Memory B cell (primary cell): Measurements from ENCODE around the gene LRMDA.

Experiments used
- ATAC-seq: fragments of 150-1000 bp; cut with Tn5 transposase; 2 replicates; pipeline ENCODE4 v1.10.0; 2021; ENCODE audit warnings: low read depth, mild to moderate bottlenecking, moderate library complexity
- DNase-seq, 2 donors: peaks; one replicate each; pipeline ENCODE4 v3.0.0; 2022; ENCODE audit warnings: low spot score in 2 of 2
- H3K27ac Mint-ChIP-seq: one replicate; pipeline ENCODE4 v1.8.0; 2022; ENCODE audit warnings: mild to moderate bottlenecking, moderate library complexity, mixed read lengths
- H3K27me3 Mint-ChIP-seq: one replicate; pipeline ENCODE4 v1.8.0; 2022; ENCODE audit warnings: mixed read lengths
- H3K36me3 Mint-ChIP-seq: one replicate; pipeline ENCODE4 v1.8.0; 2022; ENCODE audit warnings: mild to moderate bottlenecking, mixed read lengths
- H3K4me1 Mint-ChIP-seq: one replicate; pipeline ENCODE4 v1.8.0; 2022; ENCODE audit warnings: mixed read lengths
- H3K4me3 Mint-ChIP-seq: one replicate; pipeline ENCODE4 v1.8.0; 2022; ENCODE audit warnings: mild to moderate bottlenecking, moderate library complexity, mixed read lengths
- H3K9me3 Mint-ChIP-seq: one replicate; pipeline ENCODE4 v1.8.0; 2022; ENCODE audit warnings: mixed read lengths

Gene LRMDA

GRCh38 chr10:76341740-76342139 is 910.3 kb downstream of the LRMDA start:
- Mint-ChIP-seq H3K4me3 (no peak overlapping the region), H3K9me3 (no peaks in the 10 kb centered on the region), H3K36me3 (no peaks in the 10 kb centered on the region), H3K27me3 (no peaks in the 10 kb centered on the region), H3K27ac (no peak overlapping the region), H3K4me1 (no peaks in the 10 kb centered on the region)
- no peak for ATAC-seq
- DNase-seq, result no peak

DNA sequence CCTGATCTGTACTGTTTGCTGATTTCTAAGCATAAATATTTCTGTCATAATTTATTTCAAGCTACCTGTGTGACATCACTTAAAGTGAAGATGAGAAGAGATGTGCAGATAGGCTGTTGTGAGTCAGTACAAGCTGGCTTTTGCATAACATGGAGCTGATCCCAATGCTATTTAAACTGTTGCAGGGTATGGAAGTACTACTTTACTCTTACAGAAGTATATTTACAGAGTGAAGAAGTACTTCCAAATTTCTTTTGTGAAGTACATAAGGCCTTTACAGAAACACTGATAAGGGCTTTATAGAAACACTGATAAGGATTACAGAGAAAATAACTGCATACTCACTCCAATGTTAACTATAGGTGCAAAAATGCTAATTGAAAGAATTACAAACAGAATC is 911.6 kb downstream of the LRMDA start:
- Mint-ChIP-seq H3K27me3 (no peaks in the 10 kb centered on the region), H3K9me3 (no peaks in the 10 kb centered on the region), H3K36me3 (no peaks in the 10 kb centered on the region), H3K4me1 (no peaks in the 10 kb centered on the region), H3K27ac (no peak overlapping the region), H3K4me3 (no peak overlapping the region)
- ATAC-seq, result no peak
- no peak for DNase-seq

GRCh38 chr10:76347832-76348231 is 916.4 kb downstream of the LRMDA start:
- H3K27me3 Mint-ChIP-seq, result no peaks in the 10 kb centered on the region
- H3K27ac Mint-ChIP-seq, result no peak overlapping the region
- peaks cover 1% of the 10 kb centered on the region for H3K9me3 Mint-ChIP-seq
- H3K4me3 Mint-ChIP-seq, result no peak overlapping the region
- H3K36me3 Mint-ChIP-seq, result no peaks in the 10 kb centered on the region
- no peak for DNase-seq
- H3K4me1 Mint-ChIP-seq, result no peaks in the 10 kb centered on the region
- no peak for ATAC-seq

DNA sequence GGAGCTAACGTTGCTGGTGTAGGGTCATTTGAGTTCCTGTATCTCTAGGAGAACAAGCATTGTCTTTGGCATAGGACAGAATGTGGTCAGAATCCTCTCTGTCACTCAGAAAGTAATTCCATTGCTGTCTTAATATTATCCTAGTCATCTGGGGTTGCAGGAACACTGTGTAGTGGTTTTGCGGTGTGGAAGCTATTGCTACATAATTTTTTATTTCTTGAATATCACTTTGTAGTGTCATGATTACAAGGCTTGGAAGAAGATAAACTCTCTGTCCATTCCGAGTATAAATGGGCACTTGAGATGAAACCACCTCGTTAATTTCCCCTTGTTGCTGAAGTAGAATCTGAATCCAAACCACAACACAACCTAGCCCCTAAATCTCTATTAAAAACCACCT is 919.2 kb downstream of the LRMDA start:
- Mint-ChIP-seq H3K27ac (no peak overlapping the region), H3K9me3 (peaks cover 3% of the 10 kb centered on the region), H3K4me1 (no peaks in the 10 kb centered on the region), H3K4me3 (no peak overlapping the region), H3K36me3 (no peaks in the 10 kb centered on the region), H3K27me3 (no peaks in the 10 kb centered on the region)
- ATAC-seq, result no peak
- DNase-seq, result no peak

DNA sequence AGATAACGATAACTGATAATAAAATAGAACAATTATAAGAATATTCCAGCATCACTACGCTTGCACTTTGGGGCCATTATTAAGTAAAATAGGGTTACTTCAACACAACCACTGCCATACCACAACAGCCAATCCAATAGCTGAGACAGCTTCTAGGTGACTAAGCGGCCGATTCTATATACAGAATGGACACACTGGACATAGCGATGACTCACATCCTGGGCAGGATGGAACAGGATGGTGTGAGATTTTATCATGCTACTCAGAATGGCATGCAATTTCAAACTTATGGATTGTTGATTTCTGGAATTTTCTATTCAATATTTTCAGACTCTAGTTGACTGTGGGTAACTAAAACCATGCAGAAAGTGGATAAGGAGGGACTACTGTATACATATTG is 920.9 kb downstream of the LRMDA start:
- DNase-seq (no peak), ATAC-seq (no peak)
- no peaks in the 10 kb centered on the region for H3K36me3 Mint-ChIP-seq
- no peak overlapping the region for H3K4me3 Mint-ChIP-seq
- no peaks in the 10 kb centered on the region for H3K27me3 Mint-ChIP-seq
- H3K4me1 Mint-ChIP-seq, result no peaks in the 10 kb centered on the region
- peaks cover 3% of the 10 kb centered on the region for H3K9me3 Mint-ChIP-seq
- no peak overlapping the region for H3K27ac Mint-ChIP-seq

DNA sequence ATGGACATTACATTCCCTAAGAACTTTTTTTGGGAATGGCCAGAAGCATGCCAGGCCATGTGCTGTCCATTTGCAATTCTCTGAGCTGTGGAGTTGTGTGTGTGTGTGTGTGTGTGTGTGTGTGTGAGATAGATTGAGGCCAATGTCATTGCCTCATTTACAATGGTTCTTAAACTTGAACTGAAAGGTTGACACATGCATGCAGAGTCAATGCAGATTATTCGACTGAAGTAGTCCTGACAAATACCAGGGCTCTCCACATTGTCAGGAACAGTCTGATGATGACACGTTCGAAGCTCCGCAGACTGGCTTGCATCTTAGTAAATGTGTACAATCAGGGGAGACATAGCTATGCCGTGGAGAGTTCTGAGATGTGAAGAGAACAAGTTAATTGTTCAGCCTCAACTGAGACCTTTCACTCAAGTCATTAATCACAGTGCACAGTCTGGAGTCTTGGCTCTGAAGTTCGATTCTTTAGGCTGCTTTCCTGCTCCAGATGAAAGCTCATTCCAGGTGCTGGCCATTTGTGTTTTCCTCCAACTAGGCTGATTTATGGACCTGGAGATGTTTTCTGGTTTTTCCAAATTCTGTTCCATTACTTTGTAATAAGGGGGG is 921.9 kb downstream of the LRMDA start:
- H3K27ac Mint-ChIP-seq, result no peak overlapping the region
- no peaks in the 10 kb centered on the region for H3K27me3 Mint-ChIP-seq
- no peaks in the 10 kb centered on the region for H3K36me3 Mint-ChIP-seq
- H3K4me1 Mint-ChIP-seq, result no peaks in the 10 kb centered on the region
- H3K9me3 Mint-ChIP-seq, result peaks cover 3% of the 10 kb centered on the region
- DNase-seq (no peak), ATAC-seq (no peak)
- H3K4me3 Mint-ChIP-seq, result no peak overlapping the region

DNA sequence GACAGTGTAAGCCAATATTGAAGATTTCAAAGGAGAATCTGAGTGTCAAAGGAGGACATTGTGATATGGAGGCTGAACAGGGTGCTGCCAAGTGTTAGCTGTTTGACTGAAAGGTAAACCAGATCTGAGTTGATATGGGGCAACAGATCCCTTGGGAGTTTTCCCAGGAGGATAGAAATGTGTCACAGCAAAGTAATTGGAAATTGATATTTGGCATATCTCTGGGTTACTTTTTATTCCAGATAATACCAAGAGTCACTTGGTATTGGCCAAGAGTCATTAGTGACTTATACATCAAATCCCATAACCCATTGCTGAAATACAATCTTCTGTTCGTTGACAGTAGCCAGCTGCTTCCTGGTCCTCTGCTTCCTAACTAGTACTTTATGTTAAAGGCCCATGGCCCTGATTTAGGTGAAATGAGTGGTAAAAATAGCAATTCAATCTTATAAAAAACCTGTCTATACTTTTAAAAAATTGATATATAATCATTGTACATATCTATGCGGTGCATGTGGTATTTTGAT is 922.9 kb downstream of the LRMDA start:
- no peak for DNase-seq
- Mint-ChIP-seq H3K27me3 (no peaks in the 10 kb centered on the region), H3K27ac (no peak overlapping the region), H3K4me3 (no peak overlapping the region), H3K36me3 (no peaks in the 10 kb centered on the region), H3K4me1 (no peaks in the 10 kb centered on the region), H3K9me3 (peaks cover 3% of the 10 kb centered on the region)
- ATAC-seq, result no peak

- ATAC-seq (no peak), DNase-seq (no peak)
- H3K36me3 Mint-ChIP-seq, result no peaks in the 10 kb centered on the region
- no peaks in the 10 kb centered on the region for H3K4me1 Mint-ChIP-seq
- no peak overlapping the region for H3K4me3 Mint-ChIP-seq
- no peak overlapping the region for H3K27ac Mint-ChIP-seq
- H3K9me3 Mint-ChIP-seq, result peaks cover 2% of the 10 kb centered on the region
- no peaks in the 10 kb centered on the region for H3K27me3 Mint-ChIP-seq
These were observed 923.5 kb downstream of the LRMDA start for GRCh38 chr10:76354921-76355320.

DNA sequence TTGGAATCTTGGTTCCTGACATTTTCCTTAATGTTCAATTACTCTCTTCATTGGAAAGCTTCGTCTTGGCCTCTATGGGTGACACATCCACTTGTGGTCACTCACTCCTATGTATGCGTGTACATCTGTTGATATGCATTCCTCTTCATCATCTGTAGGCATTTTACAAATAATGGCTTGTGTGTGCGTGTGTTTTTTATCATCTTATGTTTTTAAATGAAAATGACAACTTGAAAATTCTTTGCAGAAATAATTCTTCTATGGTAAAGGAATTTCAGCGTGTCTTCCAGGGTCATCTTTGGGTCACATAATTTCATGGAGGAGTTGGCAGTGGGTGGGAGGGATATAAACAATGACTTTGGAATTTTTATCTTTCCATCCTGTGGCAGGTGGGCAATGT is 925.1 kb downstream of the LRMDA start:
- H3K27me3 Mint-ChIP-seq, result no peaks in the 10 kb centered on the region
- peaks cover 2% of the 10 kb centered on the region for H3K9me3 Mint-ChIP-seq
- no peak overlapping the region for H3K4me3 Mint-ChIP-seq
- H3K27ac Mint-ChIP-seq, result no peak overlapping the region
- ATAC-seq (no peak), DNase-seq (no peak)
- H3K36me3 Mint-ChIP-seq, result no peaks in the 10 kb centered on the region
- no peaks in the 10 kb centered on the region for H3K4me1 Mint-ChIP-seq

DNA sequence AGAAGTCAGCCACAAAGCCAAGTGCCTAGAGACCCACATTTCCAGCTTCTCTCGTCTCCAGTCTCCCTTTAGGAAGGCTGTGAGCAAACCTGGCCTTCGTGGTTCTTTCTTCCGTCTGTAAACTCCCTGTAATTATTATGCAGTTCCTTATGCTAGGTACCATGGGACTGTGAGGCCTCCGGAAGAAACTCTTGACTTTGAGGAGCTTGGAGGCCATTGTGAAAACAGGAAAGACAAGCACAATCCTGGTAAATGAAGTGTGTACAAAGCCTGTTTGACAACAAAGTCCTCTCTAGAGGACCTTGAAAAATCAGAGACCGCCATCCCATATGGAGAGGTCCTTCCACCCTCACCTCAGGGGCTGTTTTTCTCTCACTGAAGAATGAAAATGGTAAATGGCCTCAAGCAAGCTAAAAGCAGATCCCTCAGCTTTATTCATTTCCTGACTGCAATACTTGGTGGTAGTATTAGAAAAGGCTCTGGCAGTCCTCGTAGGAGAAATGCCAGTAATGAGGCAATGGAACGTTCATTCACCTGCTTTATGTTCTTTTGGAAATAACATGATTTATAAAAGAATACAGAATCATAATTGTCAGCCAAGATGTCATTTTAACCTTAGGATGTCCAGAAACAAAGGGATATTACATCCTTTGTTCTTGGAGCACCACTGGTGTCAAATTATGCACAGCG is 926.4 kb downstream of the LRMDA start:
- Mint-ChIP-seq H3K9me3 (peaks cover 4% of the 10 kb centered on the region), H3K4me3 (no peak overlapping the region), H3K27me3 (no peaks in the 10 kb centered on the region), H3K4me1 (no peaks in the 10 kb centered on the region), H3K36me3 (no peaks in the 10 kb centered on the region), H3K27ac (no peak overlapping the region)
- no peak for ATAC-seq
- DNase-seq, result no peak

DNA sequence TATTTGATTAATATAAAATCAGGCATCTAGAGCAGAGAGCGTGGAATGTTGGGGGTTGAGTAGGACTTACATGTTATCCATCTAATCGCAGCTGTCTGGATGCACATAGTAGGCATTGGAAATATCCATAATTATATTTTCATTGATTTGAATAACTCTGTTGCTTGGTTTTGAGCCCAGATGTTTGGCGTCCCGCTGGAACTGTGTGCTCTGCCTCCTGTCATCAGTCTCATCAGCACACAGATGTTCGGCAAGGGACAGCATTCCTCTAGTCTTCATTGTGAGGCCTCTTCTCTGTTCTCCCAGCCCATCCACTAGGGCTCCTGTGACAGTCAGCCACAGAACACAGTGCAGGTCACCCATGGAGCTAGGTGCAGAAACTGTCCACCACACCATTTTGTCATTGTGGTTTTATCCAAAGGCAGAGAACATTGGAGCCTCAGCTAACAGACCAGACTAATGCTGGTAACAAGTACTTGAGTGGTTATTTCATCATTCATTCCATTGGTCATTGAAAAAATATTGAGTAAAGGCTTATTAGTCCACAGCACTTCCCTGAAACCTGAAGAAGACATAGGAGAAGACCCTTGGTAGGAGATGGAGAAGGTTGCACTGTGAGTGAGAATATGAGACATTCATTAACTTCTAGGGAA is 927.4 kb downstream of the LRMDA start:
- ATAC-seq (no peak), DNase-seq (no peak)
- no peaks in the 10 kb centered on the region for H3K36me3 Mint-ChIP-seq
- no peak overlapping the region for H3K4me3 Mint-ChIP-seq
- no peaks in the 10 kb centered on the region for H3K4me1 Mint-ChIP-seq
- no peaks in the 10 kb centered on the region for H3K27me3 Mint-ChIP-seq
- peaks cover 5% of the 10 kb centered on the region for H3K9me3 Mint-ChIP-seq
- H3K27ac Mint-ChIP-seq, result no peak overlapping the region

GRCh38 chr10:76375761-76376160 is 944.3 kb downstream of the LRMDA start:
- Mint-ChIP-seq H3K27me3 (no peaks in the 10 kb centered on the region), H3K4me1 (no peaks in the 10 kb centered on the region), H3K4me3 (no peak overlapping the region), H3K36me3 (no peaks in the 10 kb centered on the region), H3K27ac (no peak overlapping the region), H3K9me3 (peaks cover 3% of the 10 kb centered on the region)
- ATAC-seq (no peak), DNase-seq (no peak)

DNA sequence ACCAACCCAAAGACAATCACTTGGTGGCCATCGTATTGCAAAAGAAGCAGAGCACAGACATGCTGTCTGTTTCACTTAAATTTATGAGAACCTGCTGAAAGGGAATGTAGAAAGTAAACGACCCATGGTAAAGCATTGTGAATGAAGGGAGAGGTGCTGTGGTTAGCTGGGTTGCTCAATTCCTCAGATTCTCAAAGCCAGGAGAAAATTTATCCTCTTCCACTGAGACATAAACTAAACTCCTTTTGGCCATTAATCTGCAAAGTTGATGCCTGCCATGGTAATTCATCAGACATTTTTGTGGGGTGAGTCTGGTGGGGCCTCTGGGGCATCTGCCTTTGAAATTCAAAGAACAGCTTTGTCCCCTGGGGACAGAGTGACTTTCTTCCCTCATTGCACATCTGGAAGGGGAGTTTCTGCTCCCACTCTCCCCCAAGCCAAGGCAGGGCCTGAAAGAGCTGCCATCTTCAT is 951.0 kb downstream of the LRMDA start:
- no peak overlapping the region for H3K27ac Mint-ChIP-seq
- no peak overlapping the region for H3K4me3 Mint-ChIP-seq
- ATAC-seq (no peak), DNase-seq (no peak)
- H3K36me3 Mint-ChIP-seq, result peaks cover 2% of the 10 kb centered on the region
- no peaks in the 10 kb centered on the region for H3K4me1 Mint-ChIP-seq
- peaks cover 5% of the 10 kb centered on the region for H3K9me3 Mint-ChIP-seq
- peaks cover 2% of the 10 kb centered on the region for H3K27me3 Mint-ChIP-seq

DNA sequence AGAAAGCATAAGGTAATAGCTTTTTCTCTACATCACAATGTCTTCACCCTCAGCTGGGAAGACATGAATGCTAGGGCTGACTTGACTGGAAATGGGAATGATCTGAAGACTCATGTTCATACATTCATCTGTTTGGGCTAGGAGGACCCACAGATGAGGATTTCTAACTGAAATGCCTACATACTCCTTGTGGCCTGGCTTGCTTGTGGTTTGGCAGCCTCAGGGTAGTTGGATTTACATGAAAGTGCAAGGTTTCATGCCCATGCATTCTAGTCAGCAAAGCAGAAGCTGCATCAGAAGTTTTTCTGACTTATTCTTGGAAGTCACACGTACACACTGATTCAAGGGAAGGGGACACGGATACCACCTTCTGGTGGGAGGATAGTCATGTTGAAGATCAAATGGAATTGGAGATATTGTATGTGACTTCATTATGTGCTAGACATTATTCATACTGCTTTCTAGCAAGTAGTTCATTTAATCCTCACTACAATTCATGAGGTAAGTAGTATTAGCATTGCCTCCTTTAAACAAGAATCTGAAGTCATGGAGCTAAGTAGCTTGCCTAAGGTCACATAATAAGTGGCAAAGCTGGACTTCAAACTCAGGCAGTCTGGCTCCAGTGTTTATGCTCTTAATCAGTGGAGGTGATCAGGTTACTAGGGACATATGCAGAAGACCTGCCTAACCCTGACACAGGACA is 957.0 kb downstream of the LRMDA start:
- peaks cover 2% of the 10 kb centered on the region for H3K27me3 Mint-ChIP-seq
- H3K36me3 Mint-ChIP-seq, result peaks cover 2% of the 10 kb centered on the region
- H3K4me1 Mint-ChIP-seq, result no peaks in the 10 kb centered on the region
- H3K9me3 Mint-ChIP-seq, result peaks cover 5% of the 10 kb centered on the region
- DNase-seq (no peak), ATAC-seq (no peak)
- H3K27ac Mint-ChIP-seq, result no peak overlapping the region
- H3K4me3 Mint-ChIP-seq, result no peak overlapping the region
